OCI-LY3 (cell line): Measurements from ENCODE around the gene SDK1.

Experiments
- CTCF ChIP-seq: fragments of 200-600, 300-600 bp; sonication (generic); IDR thresholded peaks from 2 replicates; pipeline ENCODE4 v1.5.1; 2014; ENCODE audit warnings: antibody characterized with exemption, low read length, low read depth
- EZH2phosphoT487 ChIP-seq: fragments of 200-600 bp; shearing (Covaris generic); IDR thresholded peaks from 2 replicates; pipeline ENCODE4 v1.6.1; 2018; ENCODE audit warnings: antibody characterized with exemption, mixed run types, low read depth

DNA sequence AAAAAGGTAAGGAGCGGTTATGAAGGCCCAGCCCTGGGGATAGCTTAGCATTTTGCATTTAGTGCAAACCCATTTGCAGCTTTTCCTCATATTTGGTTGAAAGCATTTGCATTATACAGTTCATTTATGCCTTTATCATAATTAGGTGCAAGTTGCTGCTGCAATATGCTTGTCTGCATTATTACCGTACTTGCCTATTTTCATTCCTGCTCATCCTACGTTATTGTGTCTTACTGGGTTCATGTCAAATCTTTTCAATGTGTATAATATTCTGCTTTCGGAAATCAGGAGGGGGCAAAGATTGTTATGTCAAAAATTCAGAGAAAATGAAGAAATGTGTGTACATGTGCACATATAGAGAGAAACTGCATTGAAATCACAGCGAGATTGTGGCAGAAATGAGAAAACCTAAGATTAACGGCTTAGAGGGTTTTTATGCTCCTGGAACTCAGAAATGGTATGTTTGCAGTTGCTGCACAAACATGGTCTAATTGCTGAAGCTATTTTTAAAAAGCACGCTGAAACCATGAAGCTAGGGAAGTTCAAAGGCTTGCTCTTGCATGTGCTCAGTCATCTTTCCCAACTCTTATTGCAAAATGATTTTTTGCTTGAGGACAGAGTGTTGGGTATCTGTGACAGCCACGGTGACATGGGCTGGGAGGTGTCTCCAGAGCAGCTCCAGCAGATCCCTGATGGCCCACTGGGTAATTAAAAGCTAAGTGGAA is 613.2 kb downstream of the SDK1 start:
- no peak for TF ChIP-seq CTCF
- TF ChIP-seq EZH2phosphoT487, result no peak
